ENCODE measurements around the gene ACSF3. TPM values are rescaled to one million over a fixed set of nuclear protein-coding genes. Genes with fewer than 3 reads are reported as not detected.

The ACSF3 gene
- total RNA-seq, 2 donors from 2014 or later, result 34.8 to 35.5 TPM

DNA sequence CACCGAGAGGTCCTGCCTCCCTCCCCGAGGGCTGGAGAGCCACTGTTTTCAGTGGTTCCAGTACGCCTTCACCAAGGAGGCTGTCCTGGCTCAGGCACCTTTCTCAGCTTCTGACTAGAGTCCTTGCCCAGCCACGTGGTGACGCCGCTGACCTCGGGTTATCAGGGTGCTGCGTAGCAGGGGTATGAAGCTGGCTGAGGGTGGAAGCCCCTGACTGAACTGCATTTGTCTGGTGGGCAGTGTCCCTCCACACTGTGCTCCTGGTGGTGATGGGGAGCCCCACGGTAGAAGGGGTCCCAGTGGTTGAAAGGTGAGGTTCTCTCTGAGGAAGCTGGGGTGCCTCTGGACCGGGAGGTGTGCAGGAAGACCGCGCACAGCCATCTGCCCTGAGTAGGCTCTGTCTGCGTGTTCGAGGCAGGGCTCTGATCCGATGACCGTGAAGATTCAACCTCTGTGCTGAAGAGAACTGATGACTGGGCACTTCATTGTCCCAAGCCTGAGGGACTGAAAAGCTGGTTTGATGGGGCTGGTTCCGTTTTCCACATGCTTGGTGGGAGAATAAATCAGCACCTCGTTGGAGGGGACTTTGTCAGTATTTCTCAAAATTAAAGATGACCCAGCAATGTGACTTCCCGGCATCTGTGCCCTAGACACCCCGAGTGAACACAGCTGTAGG lies 2.5 kb downstream of the ACSF3 start:
- Histone ChIP-seq H3K27ac (ENCODE audit: low read depth, low read length) (no peak overlapping the region), H3K36me3 (ENCODE audit: control insufficient read depth, insufficient read depth, low read length) (peaks cover 15% of the 10 kb centered on the region), H3K4me3 (ENCODE audit: low read length) (no peak overlapping the region), H3K4me1 (ENCODE audit: control insufficient read depth, insufficient read depth, low read length) (peaks cover 13% of the 10 kb centered on the region), H3K9me3 (ENCODE audit: control insufficient read depth, low read length) (no peaks in the 10 kb centered on the region), H3K9ac (ENCODE audit: extremely low read depth, low read length, poor library complexity, severe bottlenecking) (no peak overlapping the region), H3K27me3 (ENCODE audit: control insufficient read depth, insufficient read depth, low read length, poor library complexity, severe bottlenecking) (peaks cover 19% of the 10 kb centered on the region)
- no peak for DNase-seq
- TF ChIP-seq CTCF (conservative IDR thresholded peaks at IDR 0.05), result no peak
- H3K4me1 Mint-ChIP-seq, result peaks cover 35% of the 10 kb centered on the region
- H3K4me3 Mint-ChIP-seq, result no peak overlapping the region
- peaks cover 15% of the 10 kb centered on the region for H3K36me3 Mint-ChIP-seq (ENCODE audit: low read depth)
- no peaks in the 10 kb centered on the region for H3K9me3 Mint-ChIP-seq
- H3K27me3 Mint-ChIP-seq (ENCODE audit: insufficient read depth), result peaks cover 13% of the 10 kb centered on the region
- WGBS, 2 experiments (ENCODE audit: insufficient coverage in 1 of 2, insufficient read length in 1 of 2), result 93 to 96% methylated on average over 18 to 20 of the region's 20 CpGs
- no peak overlapping the region for H3K27ac Mint-ChIP-seq

DNA sequence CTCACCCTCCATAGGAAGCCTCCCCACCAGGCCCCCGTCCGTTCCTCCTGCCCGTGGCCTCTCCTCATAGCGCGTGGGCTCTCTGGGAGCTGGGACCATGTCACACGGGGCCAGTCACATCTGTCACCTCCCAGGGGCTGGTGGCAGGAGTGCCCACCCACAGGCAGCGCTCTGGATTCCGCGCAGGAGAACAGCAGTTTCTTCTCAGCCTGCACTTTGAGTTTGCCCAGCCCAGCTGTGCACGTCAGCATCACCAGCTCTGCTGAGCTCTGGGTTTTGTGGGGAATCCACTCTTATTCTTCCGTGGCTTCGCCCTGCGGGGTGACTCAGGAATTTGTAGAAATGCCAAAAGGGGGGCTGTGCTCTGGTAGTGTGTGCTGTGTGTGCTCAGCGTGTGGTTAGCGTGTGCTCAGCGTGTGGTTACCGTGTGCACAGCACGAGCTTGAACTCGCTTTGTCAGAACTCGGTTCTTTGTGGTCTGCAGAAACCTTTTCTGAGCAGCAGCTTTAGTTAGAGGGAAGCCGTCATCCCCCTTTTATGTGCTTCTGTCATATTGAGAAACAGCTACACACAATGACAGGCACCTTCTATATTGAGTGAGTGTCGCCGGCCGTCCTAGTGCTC lies 3.2 kb downstream of the ACSF3 start:
- no peak overlapping the region for H3K27ac Mint-ChIP-seq
- TF ChIP-seq CTCF (conservative IDR thresholded peaks at IDR 0.05), result no peak
- H3K4me3 Mint-ChIP-seq, result no peak overlapping the region

DNA sequence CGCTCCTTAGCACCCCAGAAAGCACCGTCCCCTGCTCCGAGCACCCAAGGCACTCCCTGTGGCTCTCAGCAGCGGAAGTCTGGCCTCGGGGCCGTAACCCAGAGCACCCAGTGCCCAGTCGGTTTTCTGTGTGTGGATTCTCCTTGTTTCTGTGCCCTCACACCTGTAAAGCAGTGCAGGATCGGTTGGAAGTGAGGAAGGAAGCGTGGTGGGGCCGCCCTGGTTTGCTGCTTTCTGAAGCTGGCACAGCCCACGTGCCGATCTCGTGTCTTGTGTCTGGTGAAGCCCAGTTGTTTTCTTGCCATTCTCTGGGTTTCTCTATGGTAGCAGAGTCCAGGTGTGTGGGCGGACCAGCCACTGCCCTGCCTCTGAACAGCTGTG lies 3.7 kb downstream of the ACSF3 start:
- Histone ChIP-seq H3K9ac (ENCODE audit: extremely low read depth, low read length, poor library complexity, severe bottlenecking) (no peak overlapping the region), H3K4me1 (ENCODE audit: control insufficient read depth, insufficient read depth, low read length) (peaks cover 13% of the 10 kb centered on the region), H3K36me3 (ENCODE audit: control insufficient read depth, insufficient read depth, low read length) (peaks cover 25% of the 10 kb centered on the region), H3K27ac (ENCODE audit: low read depth, low read length) (no peak overlapping the region), H3K9me3 (ENCODE audit: control insufficient read depth, low read length) (no peaks in the 10 kb centered on the region), H3K27me3 (ENCODE audit: control insufficient read depth, insufficient read depth, low read length, poor library complexity, severe bottlenecking) (peaks cover 8% of the 10 kb centered on the region), H3K4me3 (ENCODE audit: low read length) (no peak overlapping the region)
- DNase-seq, result no peak
- peaks cover 35% of the 10 kb centered on the region for H3K4me1 Mint-ChIP-seq
- WGBS, 2 experiments (ENCODE audit: insufficient coverage in 1 of 2, insufficient read length in 1 of 2), result 90 to 96% methylated on average over 12 to 14 of the region's 14 CpGs
- no peak for TF ChIP-seq CTCF (conservative IDR thresholded peaks at IDR 0.05)
- no peak overlapping the region for H3K4me3 Mint-ChIP-seq
- peaks cover 2% of the 10 kb centered on the region for H3K27me3 Mint-ChIP-seq (ENCODE audit: insufficient read depth)
- no peaks in the 10 kb centered on the region for H3K9me3 Mint-ChIP-seq
- H3K27ac Mint-ChIP-seq, result no peak overlapping the region
- H3K36me3 Mint-ChIP-seq (ENCODE audit: low read depth), result peaks cover 25% of the 10 kb centered on the region

More for the DNA sequence above, 3.2 kb downstream of the ACSF3 start:
- Histone ChIP-seq H3K9me3 (ENCODE audit: control insufficient read depth, low read length) (no peaks in the 10 kb centered on the region), H3K4me3 (ENCODE audit: low read length) (no peak overlapping the region), H3K27me3 (ENCODE audit: control insufficient read depth, insufficient read depth, low read length, poor library complexity, severe bottlenecking) (peaks cover 13% of the 10 kb centered on the region), H3K4me1 (ENCODE audit: control insufficient read depth, insufficient read depth, low read length) (peaks cover 13% of the 10 kb centered on the region), H3K9ac (ENCODE audit: extremely low read depth, low read length, poor library complexity, severe bottlenecking) (no peak overlapping the region), H3K36me3 (ENCODE audit: control insufficient read depth, insufficient read depth, low read length) (peaks cover 22% of the 10 kb centered on the region), H3K27ac (ENCODE audit: low read depth, low read length) (no peak overlapping the region)
- Mint-ChIP-seq H3K36me3 (ENCODE audit: low read depth) (peaks cover 22% of the 10 kb centered on the region), H3K9me3 (no peaks in the 10 kb centered on the region), H3K4me1 (peaks cover 35% of the 10 kb centered on the region), H3K27me3 (ENCODE audit: insufficient read depth) (peaks cover 7% of the 10 kb centered on the region)
- no peak for DNase-seq
- 88 to 90% methylated on average over 14 to 24 of the region's 24 CpGs for WGBS, 2 experiments (ENCODE audit: insufficient coverage in 1 of 2, insufficient read length in 1 of 2)
